HG03565 (cell line): ENCODE data around the gene RGS6.

ENCODE experiments used
- ATAC-seq: cut with Tn5 transposase; IDR thresholded peaks from one replicate; pipeline ENCODE4 v1.9.1; 2021; ENCODE audit warnings: mild to moderate bottlenecking, moderate library complexity; ENCODE audit not compliant: unreplicated experiment

Gene RGS6

DNA sequence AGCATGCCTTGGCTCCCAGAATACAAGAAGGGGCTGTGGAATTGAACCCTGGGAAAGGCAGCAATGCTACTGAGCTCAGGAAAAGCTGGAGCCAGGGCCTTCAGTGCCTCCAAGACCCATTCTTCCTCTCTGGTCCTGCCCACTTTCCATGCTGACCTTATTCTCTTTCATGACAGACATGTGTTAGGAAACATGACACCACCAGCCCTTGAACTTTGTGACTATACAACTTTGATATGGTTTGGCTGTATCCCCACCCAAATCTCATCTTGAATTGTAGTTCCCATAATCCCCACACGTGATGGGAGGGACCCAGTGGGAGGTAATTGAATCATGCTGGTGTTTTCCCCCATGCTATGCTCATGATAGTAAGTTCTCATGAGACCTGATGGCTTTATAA, 553.5 kb downstream of the RGS6 start:
- ATAC-seq, result no peak

DNA sequence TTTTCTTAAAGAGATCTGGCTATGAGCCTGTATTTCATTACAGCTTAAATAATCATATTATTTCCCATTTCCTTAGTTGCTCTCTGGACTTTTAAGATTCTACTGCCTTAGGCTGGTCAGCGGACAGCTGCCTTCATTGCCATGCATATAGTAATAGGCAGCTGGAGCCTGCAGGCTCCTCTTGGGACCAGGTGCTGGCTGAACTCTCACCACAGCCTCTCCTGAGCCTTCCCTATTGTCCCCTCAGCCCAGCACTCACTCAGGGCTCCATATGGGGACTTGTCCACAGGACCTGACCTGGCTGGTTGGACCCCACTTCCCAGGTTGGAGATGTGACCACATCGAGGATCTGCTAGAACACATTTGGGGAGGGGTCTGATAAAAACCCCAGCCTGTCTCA, 556.3 kb downstream of the RGS6 start:
- ATAC-seq, result no peak

DNA sequence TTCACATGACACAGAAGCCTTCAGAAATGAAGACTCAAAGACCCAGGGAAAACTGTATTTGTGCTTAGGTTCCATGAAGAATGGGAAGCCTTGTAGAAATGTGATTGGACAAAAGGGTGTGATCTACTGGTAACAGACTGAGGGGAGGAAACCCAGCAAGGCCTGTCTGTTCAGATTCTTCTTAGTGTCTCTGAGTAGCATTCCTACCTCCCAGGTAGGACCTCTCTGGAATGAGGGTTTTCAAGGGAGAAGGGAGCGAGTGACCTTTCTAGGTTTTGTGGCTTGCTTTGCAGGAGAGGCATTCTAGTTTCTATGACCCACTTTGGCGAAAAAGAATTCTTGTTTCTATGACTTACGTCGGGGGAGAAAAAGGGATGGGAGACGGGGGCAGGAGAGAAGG, 560.0 kb downstream of the RGS6 start:
- ATAC-seq, result no peak

DNA sequence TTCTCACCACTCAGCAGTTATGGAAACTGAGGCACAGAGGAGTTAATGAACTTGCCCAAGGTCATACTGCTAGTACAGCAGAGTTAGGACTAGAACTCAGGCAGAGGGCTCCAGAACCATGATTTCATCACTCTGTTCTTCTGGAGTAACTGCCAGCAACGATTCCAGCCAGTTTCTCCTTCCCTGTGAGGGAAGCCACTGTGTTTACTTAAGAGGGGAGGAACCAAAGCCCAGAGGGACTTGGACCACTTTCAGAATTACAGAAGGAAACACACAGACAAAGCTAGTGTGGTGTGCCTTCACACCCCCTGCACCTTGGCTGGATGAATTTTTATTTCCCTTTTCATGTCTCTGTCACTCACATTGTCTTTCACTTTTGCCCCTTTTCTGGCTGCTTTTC, 563.4 kb downstream of the RGS6 start:
- ATAC-seq, result no peak

DNA sequence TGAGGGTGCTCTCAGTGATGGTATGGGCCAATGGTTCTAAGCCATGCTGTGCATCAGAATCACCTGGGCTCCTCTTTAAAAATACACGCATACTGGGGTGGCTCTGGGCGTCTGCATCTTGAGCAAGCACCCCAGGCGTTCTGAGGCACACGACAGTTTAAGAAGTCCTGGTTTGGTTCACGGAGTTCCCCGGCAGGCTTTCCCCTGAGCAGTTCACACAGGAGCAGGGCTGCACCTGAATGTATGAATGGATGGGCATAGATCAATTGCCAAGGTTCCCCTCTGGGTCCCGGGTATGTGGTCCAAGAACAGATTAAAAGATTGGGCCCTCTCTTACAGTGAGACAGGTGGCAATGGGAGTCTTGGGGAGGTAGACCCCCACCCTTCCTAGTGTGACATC, 566.4 kb downstream of the RGS6 start:
- ATAC-seq, result no peak

DNA sequence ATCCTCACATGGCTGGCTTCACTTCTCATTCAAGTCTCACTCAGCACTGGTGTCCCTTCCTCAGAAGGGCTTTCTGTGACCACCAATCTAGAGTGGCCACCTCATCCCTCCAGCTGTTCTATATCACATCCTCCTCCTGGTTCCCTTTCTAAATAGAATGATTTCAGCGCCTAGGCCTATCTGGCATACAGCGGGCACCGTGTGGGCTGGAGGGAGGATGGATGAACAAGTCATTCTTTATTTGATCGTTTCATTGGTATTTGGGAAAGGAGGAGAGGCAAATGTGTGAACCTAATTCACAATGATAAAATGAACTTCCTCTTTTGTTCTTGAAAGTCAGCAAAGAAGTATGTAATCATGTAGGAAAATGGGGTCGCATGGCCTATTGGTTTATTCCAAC, 567.5 kb downstream of the RGS6 start:
- ATAC-seq, result no peak

DNA sequence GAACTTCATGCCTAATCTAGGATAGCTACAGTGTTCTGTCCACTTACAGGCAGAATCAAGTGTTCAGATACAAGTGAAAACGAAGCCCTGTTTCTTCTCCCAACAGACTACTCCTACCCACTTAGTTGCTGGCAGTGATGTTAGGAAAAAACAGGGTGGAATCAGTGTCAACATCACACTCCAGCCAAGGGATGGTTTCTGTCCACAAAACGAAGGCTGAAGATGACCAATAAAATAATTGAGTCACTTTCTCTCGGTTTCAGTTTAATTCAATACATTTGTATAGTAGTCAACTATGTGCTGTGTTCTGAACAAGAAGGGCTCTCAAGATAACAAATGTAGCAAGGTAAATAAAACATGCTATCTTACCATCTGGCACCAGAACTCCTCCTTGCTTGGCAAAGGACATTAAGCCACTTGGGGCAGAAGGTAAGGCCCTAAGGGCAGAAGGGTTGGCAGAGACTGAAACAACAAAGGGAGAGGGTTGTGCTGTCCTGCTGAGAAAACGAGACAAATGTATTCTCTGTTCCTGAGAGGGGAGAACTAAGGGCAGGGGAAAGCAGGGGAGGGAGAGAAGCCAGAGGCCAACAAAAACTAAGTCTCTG, 568.1 kb downstream of the RGS6 start:
- no peak for ATAC-seq

DNA sequence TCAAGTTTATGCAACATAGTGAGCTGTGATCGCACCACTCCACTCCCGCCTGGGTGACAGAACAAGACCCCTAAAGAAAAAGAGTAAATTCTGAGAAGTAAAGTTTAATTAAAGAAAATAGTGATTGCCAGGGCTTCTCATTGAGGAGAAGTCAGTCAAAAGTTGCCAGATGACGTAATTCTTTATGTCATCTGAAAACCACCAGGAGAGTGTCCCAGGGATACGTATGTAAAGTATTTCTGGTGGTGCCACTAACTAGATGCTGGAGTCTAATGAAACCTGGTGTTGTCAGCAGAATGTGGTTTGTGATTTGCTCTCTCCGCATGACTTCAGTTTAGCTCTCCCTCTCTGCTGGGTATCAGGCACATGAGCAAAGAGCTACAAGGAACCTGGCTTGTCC, 569.2 kb downstream of the RGS6 start:
- ATAC-seq, result no peak

DNA sequence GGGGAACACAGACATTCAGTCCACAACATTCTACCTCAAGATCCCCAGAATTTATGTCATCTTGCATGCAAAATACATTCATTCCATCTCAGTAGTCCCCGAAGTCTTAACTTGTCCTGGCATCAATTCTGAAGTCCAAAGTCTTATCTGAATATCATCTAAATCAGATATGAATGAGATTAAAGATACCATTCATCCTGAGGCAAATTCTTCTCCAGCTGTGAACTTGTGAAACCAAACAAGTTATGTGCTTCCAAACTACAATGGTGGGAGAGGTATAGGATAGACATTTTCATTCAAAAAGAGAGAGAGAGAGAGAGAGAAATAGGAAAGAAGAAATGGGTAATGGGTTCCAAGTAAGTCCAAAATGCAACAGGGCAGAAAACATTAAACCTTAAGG, 571.0 kb downstream of the RGS6 start:
- no peak for ATAC-seq

DNA sequence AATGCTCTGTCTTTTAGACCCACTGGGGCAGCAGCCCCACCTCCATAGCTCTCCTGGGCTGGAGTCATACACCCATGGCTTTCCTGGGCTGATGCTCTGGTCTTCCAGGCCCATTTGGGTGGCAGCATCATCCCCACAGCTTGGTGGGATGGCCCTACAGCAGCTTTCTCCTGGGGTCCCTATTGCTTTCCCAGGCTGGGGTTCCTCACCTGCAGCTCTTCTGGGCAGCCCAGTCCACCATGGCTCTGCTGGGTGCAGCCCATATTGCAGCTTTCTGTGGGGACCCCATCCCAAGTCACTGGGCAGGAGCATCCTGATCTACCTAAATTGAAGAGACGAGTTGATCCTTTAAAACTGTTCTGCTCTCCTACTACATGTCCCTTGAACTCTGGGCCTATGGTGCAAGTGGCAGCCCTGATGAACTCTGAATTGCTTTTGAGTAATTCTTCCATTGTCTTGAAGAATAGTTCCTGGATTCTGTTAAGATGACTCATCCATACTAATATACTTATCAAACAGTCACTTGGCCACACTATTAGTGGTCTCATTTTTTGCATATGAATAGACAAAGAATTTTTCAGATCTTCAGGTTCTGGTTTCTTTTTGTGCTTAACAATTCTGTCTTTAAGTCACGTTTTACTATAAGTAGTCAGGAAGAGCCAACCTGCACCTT, 571.6 kb downstream of the RGS6 start:
- ATAC-seq, result no peak

DNA sequence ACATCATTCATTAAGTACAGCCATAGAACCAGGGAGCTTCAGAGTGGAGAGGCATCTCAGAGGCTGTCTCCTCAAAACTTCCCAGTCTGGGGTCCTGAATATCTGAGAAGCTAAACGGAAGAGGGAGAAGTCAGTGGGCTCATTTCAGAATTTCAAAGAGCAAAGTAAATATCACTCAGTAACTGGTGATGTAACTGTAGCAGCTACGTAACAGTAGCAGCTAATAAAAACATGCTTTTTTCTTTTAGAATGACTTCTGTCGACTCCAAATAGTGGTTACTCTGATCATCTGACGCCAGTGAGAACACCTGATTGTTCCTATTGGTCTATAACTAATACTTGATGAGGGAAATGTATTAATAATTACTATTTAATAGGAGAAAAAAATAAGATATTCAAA, 578.3 kb downstream of the RGS6 start:
- no peak for ATAC-seq

DNA sequence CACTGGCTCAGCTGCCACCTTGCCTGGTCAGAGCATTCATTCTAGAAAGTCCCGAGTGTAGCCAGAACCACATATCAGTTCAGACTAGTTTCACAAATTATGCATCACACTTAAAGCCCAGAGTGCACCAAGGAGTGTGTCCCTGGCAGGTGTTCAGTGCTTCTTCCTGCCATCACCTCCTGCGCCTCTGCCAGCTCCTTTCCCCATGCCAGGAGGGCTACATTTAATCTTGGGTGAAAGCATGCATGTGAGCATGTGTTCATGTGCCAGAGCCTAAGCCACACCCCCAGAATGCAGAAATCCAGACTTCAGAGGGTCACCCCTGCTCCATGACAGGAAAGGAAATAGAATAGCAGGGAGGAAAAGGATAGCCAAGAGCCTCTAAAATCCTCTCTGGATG, 580.1 kb downstream of the RGS6 start:
- no peak for ATAC-seq

DNA sequence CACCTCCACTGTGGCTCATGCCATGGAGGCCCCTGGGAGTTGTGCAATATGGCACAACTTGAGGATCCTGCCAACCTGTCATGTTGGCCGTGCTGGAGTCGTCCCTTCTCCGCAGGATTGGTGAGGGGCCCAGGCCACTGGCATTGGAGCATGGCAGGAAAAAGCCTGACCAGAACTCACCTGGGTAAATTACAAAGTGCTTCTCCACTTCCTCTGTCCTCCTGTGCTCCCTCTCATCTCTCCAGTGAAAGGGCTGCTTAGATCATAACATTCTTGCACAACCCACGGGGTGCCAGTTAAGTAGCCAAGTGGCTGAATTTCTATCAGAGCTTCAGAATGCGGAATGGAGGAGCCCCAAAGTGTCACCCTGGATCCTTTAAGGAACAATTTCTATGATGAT, 580.7 kb downstream of the RGS6 start:
- no peak for ATAC-seq

DNA sequence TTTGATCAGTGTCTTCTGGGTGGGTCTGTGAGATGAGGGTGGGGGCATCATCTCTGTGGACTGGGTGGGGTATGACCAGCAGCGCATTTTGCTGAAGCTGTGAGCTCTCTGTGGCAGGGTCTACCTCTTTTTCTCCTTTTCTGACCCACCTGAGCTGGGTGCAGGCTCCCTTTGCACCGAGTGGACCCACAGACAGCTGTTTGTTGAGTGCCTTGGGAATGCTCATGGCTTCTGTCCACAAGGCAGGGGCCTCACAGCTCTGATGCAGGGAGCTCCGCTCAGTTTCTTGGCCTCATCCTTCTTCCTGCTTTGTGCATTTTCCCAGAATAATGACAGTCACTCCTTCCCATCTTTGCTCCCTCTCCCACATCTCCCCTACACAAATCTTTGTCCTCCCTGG, 581.1 kb downstream of the RGS6 start:
- ATAC-seq, result no peak

DNA sequence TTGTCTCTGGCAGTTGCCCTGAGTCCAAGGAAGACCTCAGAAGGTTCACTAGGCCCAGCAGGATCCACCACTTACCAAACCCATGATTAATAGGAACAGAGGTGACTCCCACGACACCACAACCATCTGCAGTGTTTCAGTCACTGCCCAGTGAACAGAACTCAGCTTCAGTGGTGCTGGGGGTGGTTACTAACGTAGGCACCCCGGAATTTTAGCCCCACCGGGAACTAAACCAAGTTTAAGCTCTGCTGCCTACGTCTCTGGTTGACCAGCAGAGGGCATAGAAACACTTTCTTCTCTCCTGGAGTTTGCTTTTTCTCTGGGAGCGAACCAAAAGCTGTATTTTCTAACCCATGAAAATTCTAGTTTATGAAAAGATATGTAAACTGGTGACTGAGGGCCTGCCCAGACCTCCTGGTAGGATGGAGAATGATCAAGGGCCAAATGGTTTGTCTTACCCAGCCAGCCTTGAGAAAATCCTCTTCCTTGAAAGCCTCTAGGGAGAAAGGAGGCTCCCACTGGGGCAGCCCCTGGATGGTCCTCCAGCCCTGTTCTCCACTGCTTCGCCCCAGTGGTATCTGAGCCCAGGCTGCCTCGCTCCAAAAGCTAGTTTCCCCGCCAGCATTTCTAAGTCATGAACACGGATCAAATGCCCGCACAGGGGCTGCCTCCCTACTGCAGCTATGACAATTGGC, 581.9 kb downstream of the RGS6 start:
- no peak for ATAC-seq

DNA sequence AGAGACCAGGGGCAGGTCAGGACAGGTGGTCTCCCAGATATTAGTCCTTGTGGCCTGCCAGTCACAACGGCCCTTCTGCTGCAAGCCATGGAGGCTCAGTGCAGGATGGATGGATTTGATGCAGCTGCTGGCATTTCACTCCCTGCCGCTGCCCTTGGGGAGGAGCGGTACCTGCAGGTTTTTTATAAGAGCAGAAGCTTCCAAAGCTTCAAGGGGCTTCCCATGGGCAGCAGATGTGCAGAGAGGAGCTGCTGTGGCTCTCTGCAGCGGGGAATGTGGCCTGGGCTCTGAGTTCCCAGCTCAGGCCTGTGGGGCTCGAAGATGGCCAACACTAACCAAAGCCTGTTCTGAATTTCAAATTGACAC, 582.4 kb downstream of the RGS6 start:
- ATAC-seq, result no peak

DNA sequence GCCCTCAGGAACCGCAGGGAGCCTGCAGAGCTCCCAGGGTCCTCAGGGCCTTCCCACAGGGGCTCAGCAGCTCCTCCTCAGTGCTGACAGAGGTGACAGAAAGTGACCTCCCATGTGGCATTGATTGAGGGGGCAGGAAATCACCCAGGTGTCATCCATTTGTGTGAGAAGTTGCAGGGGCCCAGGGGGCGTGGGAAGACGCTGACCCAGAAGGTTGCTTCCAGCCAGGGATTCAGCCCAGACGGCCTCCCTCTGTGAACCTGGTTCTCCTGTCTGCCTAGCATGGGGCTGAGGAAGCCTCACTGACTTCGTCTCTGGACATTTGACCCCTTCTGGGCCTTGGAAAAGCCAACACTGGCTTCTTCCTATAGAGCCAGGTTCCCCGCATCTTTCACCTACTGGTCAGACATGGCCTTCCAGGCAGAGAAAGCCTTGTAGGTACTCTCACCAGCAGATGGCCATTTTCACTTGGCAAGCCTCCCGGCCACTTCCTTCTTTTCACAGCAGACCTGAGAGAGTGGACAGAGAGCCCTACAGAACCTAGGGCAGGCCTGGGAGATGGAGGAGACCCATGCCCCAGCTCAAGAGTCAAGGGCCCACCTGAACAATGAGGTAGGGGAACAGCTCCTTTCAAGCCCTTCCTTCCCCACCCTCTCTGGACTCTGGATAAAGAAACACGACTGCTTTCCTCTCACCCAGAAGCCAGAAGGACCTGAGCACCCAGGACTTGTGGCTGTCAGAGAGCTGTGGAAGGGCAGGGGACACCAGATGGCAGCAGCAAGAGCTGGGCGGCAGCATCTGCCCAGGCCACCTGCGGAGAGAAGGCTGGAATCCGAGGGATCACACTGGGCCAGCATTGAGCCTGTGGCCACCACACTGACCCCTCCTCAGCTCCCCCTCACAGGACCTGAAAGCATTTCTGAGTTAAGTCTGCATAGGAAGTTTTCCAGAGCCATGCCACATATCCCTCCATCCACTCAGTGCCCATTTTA, 583.8 kb downstream of the RGS6 start:
- no peak for ATAC-seq

DNA sequence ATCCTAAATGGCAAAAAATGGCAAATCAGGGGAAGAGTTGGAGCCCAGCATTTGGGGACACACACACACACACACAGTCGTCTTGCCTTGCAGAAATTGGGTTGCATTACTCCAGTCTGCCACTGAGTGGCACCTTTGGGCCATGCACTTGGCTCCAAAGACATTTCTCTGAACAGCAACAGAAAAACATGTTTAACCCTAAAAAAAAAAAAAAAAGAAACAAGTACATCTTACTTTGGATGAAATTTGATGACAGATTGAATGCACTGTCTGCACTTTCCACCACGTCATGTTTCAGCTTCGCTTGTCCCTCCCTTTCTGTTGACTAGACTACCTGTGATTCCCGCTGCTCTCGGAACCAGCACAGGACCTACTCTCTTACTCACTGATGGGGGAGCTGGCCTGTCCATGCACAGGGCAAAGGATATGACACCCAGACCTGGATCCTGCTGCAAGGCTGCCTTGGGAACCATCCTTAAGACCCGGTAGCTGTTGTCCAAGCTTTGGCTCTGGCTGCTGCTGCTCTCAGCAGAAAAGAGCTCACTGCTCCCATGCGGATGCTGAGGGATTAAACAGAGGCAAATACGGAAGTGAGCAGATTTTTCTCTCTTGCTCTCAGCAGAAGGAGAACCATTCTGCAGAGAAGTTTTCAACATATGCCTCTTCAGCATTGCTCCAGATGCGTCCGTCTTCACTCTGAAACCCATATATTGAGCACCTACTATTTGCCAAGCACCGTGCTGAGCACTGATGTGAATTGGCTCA, 584.9 kb downstream of the RGS6 start:
- no peak for ATAC-seq

DNA sequence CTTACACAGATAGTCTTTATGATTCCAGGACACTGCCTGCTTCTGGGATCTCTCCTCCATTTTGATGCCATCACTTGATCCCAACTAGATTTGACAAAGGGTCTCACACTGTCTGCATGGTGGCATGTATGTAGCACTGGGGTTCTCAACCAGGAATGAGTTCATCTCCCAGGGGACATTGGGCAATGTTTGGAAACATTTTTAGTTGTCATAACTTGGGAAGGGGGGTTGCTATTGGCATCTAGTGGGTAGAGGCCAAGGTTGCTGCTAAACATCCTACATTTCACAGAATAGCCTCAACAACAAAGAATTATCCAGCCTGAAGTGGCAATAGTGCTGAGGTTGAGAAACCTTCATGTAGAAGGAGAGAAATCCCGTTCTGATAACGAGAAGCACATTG, 585.5 kb downstream of the RGS6 start:
- ATAC-seq, result no peak

DNA sequence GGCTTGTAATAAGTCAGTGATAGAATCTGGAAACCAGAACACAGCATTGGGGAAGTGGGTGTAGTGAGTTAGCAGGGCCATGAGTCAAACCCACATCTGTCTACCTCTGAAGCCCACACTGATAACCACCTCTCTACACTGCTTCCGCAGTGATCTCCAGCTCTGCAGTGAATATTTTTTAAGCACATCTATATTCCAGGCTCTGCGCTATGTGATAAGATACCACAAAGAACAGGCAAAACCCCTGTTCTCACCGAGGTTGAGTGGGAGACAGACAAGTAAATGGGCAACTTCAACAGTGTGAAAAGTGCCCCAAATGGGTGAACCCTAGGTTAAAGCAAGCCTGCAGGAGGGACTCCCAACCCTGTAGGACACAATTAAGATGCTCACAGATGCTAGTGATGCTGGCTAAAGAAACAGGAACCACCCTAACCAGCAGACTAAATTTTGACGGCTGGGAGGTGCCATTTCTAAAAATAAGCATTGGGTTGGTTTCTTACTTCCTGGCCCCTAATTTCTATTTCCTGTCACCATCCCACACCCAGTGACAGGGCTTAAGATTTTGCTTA, 586.7 kb downstream of the RGS6 start:
- peak; percentile 46 for ATAC-seq
